ENCODE data around the gene AP1S1. TPM values are rescaled to one million over a fixed set of nuclear protein-coding genes. Genes with fewer than 3 reads are reported as not detected.

The AP1S1 gene
- total RNA-seq, 1 donor from 2014 or later, result 19.2 TPM

GRCh38 chr7:101205901-101206664 is 51.8 kb downstream of the AP1S1 start:
- peaks cover 7% of the 10 kb centered on the region for H3K27me3 Mint-ChIP-seq
- peaks cover 29% of the 10 kb centered on the region for H3K36me3 Mint-ChIP-seq (ENCODE audit: low read depth)
- intact Hi-C loops (cut with micrococcal nuclease), result no loop called here
- CTCF ChIA-PET, result no interaction called here
- H3K27ac Mint-ChIP-seq, result no peak overlapping the region
- POLR2A ChIA-PET, result no interaction called here
- H3K4me3 Mint-ChIP-seq, result no peak overlapping the region
- H3K9me3 Mint-ChIP-seq, result no peaks in the 10 kb centered on the region
- no peak for DNase-seq
- TF ChIP-seq, protein P1, sequence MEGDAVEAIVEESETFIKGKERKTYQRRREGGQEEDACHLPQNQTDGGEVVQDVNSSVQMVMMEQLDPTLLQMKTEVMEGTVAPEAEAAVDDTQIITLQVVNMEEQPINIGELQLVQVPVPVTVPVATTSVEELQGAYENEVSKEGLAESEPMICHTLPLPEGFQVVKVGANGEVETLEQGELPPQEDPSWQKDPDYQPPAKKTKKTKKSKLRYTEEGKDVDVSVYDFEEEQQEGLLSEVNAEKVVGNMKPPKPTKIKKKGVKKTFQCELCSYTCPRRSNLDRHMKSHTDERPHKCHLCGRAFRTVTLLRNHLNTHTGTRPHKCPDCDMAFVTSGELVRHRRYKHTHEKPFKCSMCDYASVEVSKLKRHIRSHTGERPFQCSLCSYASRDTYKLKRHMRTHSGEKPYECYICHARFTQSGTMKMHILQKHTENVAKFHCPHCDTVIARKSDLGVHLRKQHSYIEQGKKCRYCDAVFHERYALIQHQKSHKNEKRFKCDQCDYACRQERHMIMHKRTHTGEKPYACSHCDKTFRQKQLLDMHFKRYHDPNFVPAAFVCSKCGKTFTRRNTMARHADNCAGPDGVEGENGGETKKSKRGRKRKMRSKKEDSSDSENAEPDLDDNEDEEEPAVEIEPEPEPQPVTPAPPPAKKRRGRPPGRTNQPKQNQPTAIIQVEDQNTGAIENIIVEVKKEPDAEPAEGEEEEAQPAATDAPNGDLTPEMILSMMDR (IDR thresholded peaks at IDR 0.05), result no peak
- peaks cover 20% of the 10 kb centered on the region for H3K4me1 Mint-ChIP-seq
- no peak for ATAC-seq (ENCODE audit: low read depth)

DNA sequence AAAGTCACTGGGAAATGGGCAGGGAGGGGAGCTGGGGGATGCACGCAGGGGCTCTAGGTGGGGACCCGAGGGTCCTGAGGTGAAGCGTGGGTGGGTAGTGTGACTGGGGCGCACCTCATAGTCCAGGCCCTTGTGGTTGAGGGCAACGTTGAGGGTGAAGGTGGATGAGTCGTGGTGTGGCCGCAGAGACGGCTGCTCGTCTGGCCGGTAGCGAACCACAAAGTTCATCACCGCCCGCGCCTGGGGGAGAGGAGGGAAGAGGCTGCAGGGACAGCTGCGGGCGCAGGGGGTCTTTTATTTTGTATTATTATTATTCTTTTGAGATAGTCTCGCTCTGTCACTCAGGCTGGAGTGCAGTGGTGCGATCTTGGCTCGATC is 52.4 kb downstream of the AP1S1 start:
- Mint-ChIP-seq H3K36me3 (ENCODE audit: low read depth) (peaks cover 34% of the 10 kb centered on the region), H3K27ac (no peak overlapping the region), H3K27me3 (peaks cover 5% of the 10 kb centered on the region), H3K4me3 (no peak overlapping the region), H3K4me1 (peaks cover 18% of the 10 kb centered on the region), H3K9me3 (no peaks in the 10 kb centered on the region)
- ChIA-PET CTCF (no interaction called here), POLR2A (no interaction called here)
- intact Hi-C loops (cut with micrococcal nuclease), result no loop called here
- DNase-seq (no peak), ATAC-seq (ENCODE audit: low read depth) (no peak)
- TF ChIP-seq, protein P1 (IDR thresholded peaks at IDR 0.05), result no peak

GRCh38 chr7:101207459-101207858 is 53.2 kb downstream of the AP1S1 start:
- no peak overlapping the region for H3K27ac Mint-ChIP-seq
- intact Hi-C loops (cut with micrococcal nuclease), result no loop called here
- peaks cover 15% of the 10 kb centered on the region for H3K4me1 Mint-ChIP-seq
- H3K27me3 Mint-ChIP-seq, result peaks cover 5% of the 10 kb centered on the region
- H3K36me3 Mint-ChIP-seq (ENCODE audit: low read depth), result peaks cover 39% of the 10 kb centered on the region
- no peak overlapping the region for H3K4me3 Mint-ChIP-seq
- ATAC-seq (ENCODE audit: low read depth), result no peak
- no peaks in the 10 kb centered on the region for H3K9me3 Mint-ChIP-seq
- ChIA-PET CTCF (no interaction called here), POLR2A (no interaction called here)
- TF ChIP-seq, protein P1 (IDR thresholded peaks at IDR 0.05), result no peak
- DNase-seq, result no peak

DNA sequence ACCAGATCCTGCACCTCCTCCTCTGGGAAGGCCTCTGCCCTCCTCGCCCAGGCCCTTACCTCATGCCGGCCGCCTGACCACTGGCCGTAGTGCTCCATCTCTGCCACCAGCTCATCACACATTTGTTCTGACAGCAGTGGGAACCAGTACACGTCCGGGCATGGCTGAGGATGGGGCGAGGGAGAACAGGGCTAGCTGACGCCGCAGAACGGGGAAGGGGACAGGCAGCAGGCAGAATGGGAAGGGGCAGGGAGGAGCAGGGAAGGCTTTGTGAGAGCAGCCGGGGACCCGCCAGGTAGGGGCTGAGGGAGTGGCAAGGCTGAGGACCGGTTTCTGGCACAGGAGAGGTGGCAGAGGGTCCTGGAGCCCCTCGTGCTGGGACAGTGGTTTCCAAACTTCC is 54.5 kb downstream of the AP1S1 start:
- Mint-ChIP-seq H3K9me3 (no peaks in the 10 kb centered on the region), H3K4me3 (no peak overlapping the region), H3K36me3 (ENCODE audit: low read depth) (peaks cover 40% of the 10 kb centered on the region), H3K27ac (no peak overlapping the region), H3K27me3 (no peaks in the 10 kb centered on the region), H3K4me1 (peaks cover 3% of the 10 kb centered on the region)
- TF ChIP-seq, protein P1 (IDR thresholded peaks at IDR 0.05), result no peak
- ChIA-PET POLR2A (interaction anchor here (0.7 kb wide), 1 partner anchor 124 kb away, joined by 4 read pairs; no protein-coding TSS in a partner anchor), CTCF (no interaction called here)
- no peak for DNase-seq
- no peak for ATAC-seq (ENCODE audit: low read depth)
- intact Hi-C loops (cut with micrococcal nuclease), result no loop called here

- Mint-ChIP-seq H3K27ac (no peak overlapping the region), H3K9me3 (no peaks in the 10 kb centered on the region), H3K4me1 (no peaks in the 10 kb centered on the region), H3K36me3 (ENCODE audit: low read depth) (peaks cover 48% of the 10 kb centered on the region), H3K27me3 (no peaks in the 10 kb centered on the region), H3K4me3 (no peak overlapping the region)
- no peak for DNase-seq
- TF ChIP-seq, protein P1 (IDR thresholded peaks at IDR 0.05), result no peak
- intact Hi-C loops (cut with micrococcal nuclease), result no loop called here
- no peak for ATAC-seq (ENCODE audit: low read depth)
- ChIA-PET CTCF (no interaction called here), POLR2A (no interaction called here)
Measured at GRCh38 chr7:101210143-101210542, 55.9 kb downstream of the AP1S1 start.

Other genes starting within 250 kb of the AP1S1 start
- gene MUC3A, start 204.9 kb upstream of the AP1S1 start, total RNA-seq, result not detected in 2 replicates
- gene MUC12, start 184.9 kb upstream of the AP1S1 start, total RNA-seq, result not detected in 2 replicates
- gene MUC17, start 134.4 kb upstream of the AP1S1 start, total RNA-seq, result not detected in 2 replicates
- 53.0 and 57.5 TPM in 2 replicates for gene TRIM56, start 69.0 kb upstream of the AP1S1 start, total RNA-seq
- not detected in 2 replicates for gene SERPINE1, start 27.4 kb upstream of the AP1S1 start, total RNA-seq
- 0.07 and 0.11 TPM in 2 replicates for gene VGF, start 11.1 kb downstream of the AP1S1 start, total RNA-seq
- gene NAT16, start 25.8 kb downstream of the AP1S1 start, total RNA-seq, result not detected in 2 replicates
- not detected in 2 replicates for gene MOGAT3, start 46.6 kb downstream of the AP1S1 start, total RNA-seq
- 29.8 and 40.0 TPM in 2 replicates for gene PLOD3, start 63.1 kb downstream of the AP1S1 start, total RNA-seq
- gene ZNHIT1, start 63.7 kb downstream of the AP1S1 start, total RNA-seq, result 37.6 and 43.4 TPM in 2 replicates
- 16.6 and 21.0 TPM in 2 replicates for gene CLDN15, start 83.3 kb downstream of the AP1S1 start, total RNA-seq
- gene FIS1, start 90.6 kb downstream of the AP1S1 start, total RNA-seq, result 113 and 117 TPM in 2 replicates
- gene IFT22, start 167.3 kb downstream of the AP1S1 start, total RNA-seq, result 9.8 and 10.7 TPM in 2 replicates
- not detected in 2 replicates for gene COL26A1, start 208.4 kb downstream of the AP1S1 start, total RNA-seq

All from activated B cell treated with CpG ODN at 0.5 μM for 24 hours (primary cell).